Bronchial epithelial cell (primary cell): Measurements from ENCODE around the gene SGMS1. TPM values are rescaled to one million over a fixed set of nuclear protein-coding genes. Genes with fewer than 3 reads are reported as not detected.
A peak's percentile ranks its signal among the peaks of the same experiment; 100 is the strongest.

Source experiments
- DNase-seq: peaks from one replicate; pipeline ENCODE4 v3.0.0-alpha.2; 2010; ENCODE audit warnings: low read depth
- FAIRE-seq: peaks from 2 replicates; lab custom pipeline; 2011; peaks lifted over from hg19 to GRCh38; lab: Jason Lieb, UNC
- H3K27me3 ChIP-seq: 2 replicates; pipeline ENCODE4 v1.5.1; 2011; ENCODE audit warnings: low read length; ENCODE audit not compliant: control insufficient read depth, insufficient read depth
- H3K36me3 ChIP-seq: 2 replicates; pipeline ENCODE4 v1.5.1; 2011; ENCODE audit warnings: low read length; ENCODE audit not compliant: control insufficient read depth, insufficient read depth
- H3K4me3 ChIP-seq: 2 replicates; pipeline ENCODE4 v1.5.1; 2011; ENCODE audit warnings: mild to moderate bottlenecking, low read depth, low read length, control low read depth
- total RNA-seq: library from RNA; depleted of rRNA; stranded (reverse); fragments of >200 nt; gene quantifications from 2 replicates; pipeline ENCODE4 v1.2.1, GENCODE V29; 2014
- TF ChIP-seq, protein P1 (sequence below): IDR thresholded peaks from 2 replicates; pipeline ENCODE4 v1.5.1; 2011; ENCODE audit warnings: mild to moderate bottlenecking, moderate library complexity, low read length, control low read depth, inconsistent platforms; ENCODE audit not compliant: insufficient read depth, severe bottlenecking

SGMS1 gene
- total RNA-seq, 1 donor from 2014 or later = 21.3 TPM

DNA sequence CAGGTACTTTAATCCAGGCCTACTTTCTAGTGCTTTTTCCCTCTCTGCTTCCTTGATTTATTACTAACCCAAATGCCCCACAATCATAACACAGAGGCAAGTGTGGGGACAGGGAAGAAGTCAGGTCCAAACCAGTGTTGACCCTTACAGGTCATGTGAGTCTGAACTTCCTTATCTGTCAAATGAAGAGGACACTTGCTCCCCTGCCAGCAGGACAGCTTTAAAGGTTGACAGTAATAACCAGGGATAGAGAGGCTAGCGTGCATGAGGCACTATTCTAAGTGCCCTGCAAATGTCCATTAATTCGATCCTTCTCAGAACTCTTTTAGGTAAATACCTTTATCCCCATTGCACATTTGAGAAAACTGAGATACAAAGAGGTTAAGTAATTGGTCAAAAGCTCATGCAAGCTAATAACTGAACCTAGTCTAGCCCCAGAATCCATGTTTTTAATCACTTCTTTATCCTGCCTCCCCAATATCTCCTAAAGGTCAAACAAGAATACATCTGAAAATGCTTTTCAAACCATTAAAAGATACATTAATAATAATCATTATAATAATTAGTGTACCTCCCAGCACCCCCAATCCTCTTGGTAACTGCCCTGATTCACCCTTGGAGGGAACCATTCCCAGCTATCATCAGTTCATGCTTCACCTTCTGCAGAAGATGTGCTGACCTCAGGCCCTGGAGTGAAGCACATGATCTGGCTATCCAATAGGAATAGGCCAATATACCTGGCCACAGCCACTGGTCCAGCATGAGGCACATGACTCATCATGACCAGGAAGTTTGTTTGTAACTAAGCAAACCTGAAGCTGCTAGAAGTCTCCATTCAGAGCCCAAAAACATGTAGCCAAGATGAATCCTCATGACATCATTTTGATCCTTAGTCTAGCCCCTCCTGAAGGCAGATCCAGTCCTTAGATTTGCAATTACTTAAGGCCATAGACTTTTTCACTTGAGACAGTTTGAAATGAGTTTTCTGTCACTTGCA is 40.7 kb downstream of the SGMS1 start:
- FAIRE-seq = no peak
- DNase-seq = peak; percentile 63
- Histone ChIP-seq H3K4me3 (no peak overlapping the region), H3K36me3 (no peaks in the 10 kb centered on the region), H3K27me3 (no peaks in the 10 kb centered on the region)
- TF ChIP-seq, protein P1, sequence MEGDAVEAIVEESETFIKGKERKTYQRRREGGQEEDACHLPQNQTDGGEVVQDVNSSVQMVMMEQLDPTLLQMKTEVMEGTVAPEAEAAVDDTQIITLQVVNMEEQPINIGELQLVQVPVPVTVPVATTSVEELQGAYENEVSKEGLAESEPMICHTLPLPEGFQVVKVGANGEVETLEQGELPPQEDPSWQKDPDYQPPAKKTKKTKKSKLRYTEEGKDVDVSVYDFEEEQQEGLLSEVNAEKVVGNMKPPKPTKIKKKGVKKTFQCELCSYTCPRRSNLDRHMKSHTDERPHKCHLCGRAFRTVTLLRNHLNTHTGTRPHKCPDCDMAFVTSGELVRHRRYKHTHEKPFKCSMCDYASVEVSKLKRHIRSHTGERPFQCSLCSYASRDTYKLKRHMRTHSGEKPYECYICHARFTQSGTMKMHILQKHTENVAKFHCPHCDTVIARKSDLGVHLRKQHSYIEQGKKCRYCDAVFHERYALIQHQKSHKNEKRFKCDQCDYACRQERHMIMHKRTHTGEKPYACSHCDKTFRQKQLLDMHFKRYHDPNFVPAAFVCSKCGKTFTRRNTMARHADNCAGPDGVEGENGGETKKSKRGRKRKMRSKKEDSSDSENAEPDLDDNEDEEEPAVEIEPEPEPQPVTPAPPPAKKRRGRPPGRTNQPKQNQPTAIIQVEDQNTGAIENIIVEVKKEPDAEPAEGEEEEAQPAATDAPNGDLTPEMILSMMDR = no peak

DNA sequence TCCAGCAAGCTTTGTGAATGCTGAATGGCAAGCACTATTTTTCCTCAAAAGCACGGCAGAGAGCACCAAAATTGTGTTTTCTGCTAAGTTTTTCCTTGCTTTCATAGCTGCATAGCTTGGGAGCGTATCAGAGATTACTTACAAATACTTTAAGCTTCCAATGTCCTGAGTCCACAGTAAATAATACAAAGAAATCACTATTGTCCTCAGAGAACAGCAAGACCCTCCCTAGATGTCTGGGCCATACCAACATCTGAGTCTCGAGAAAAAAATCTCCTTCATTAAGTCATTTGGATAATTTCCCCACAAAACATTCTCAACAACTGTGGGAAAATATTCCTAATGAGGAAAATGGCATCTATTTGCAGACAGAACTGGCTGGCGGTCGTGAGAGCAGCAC is 41.7 kb downstream of the SGMS1 start:
- TF ChIP-seq, protein P1 = no peak
- Histone ChIP-seq H3K4me3 (no peak overlapping the region), H3K27me3 (no peaks in the 10 kb centered on the region), H3K36me3 (no peaks in the 10 kb centered on the region)
- FAIRE-seq (no peak), DNase-seq (no peak)

DNA sequence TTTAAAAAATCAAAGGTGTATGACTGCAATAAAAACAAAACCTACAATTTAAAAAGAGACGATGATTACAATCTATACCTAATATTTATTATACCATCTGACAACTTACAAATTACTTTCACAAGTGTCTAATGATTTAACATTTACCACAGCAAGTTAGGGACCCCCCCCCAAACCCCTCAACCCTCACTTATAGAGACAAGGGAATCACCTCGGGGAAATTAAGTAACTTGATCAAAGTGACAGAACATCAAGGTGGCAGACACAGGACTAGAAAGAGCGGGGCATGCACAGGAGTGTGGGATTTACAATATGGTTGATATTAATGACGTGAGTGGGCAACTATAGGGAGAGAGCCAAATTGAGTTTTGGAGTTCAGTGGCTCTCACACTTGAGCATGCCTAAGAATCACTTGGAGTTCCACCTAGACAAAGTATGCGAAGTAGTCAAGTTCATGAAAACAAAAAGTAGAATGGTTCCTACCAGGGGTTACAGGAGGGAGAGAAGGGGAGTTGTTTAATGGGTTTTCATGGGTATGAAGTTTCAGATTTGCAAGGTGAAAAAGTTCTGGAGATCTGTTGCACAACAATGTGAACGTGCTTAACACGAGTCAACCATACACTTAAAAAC is 43.4 kb downstream of the SGMS1 start:
- FAIRE-seq = no peak
- H3K36me3 ChIP-seq = no peaks in the 10 kb centered on the region
- H3K27me3 ChIP-seq = no peaks in the 10 kb centered on the region
- TF ChIP-seq, protein P1 = no peak
- no peak overlapping the region for H3K4me3 ChIP-seq
- no peak for DNase-seq

DNA sequence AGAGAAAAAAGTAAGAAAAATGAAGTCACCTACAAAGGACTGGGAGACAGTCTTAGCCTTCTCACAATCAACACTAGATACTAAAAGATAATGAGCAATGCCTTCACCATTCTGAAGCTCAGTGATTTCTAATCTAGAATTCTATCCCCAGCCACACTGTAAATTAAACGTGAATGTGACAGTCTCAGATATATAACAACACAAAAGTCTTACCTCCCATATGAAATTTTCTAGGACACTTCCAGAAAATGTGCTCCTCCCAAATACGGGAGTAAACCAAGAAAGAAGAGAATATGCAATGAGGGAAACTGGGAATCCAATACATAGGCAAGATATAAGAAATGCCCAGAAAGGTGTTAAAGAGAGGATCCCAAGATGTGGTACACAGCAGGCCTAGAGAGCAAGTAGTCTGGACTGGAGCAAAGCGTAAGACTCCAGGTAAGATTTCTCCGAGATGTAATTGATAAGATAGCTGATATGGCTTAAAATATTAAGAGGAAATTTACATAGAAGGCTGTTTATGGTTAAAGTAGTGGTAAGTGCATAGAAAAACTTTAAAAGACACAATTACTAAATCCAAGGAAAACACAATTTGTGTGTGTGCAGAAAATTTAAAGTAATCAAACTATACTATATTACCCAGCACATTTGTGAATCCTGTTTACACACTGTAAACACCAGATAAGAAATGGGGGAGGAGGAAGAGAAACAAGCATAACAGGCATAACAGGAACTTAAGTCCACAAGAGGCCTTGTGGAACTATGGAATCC is 44.1 kb downstream of the SGMS1 start:
- H3K36me3 ChIP-seq = no peaks in the 10 kb centered on the region
- TF ChIP-seq, protein P1 = no peak
- peak; percentile 79 for DNase-seq
- no peak overlapping the region for H3K4me3 ChIP-seq
- no peaks in the 10 kb centered on the region for H3K27me3 ChIP-seq
- no peak for FAIRE-seq

DNA sequence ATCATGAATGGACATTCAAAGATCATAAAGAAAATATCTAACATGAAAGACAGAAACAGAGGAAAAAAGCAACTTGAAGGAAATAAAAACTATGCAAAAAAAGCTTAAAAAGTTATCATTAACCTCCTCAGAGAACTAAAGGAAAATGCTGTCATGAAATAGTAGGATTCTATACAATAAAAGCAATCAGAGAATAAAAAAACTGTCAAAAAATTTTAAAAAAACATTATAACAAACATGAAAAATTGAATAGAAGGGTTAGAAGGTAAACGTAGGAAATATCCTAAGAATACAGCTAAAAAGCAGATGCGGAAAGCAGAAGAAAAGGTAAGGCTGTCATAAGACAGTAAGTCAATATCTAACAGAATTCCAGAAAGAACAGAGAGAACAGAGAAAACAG is 44.8 kb downstream of the SGMS1 start:
- DNase-seq (no peak), FAIRE-seq (no peak)
- Histone ChIP-seq H3K27me3 (no peaks in the 10 kb centered on the region), H3K36me3 (no peaks in the 10 kb centered on the region), H3K4me3 (no peak overlapping the region)
- TF ChIP-seq, protein P1 = no peak
